DOHH2 (cell line): ENCODE measurements around the gene USH2A.

ENCODE experiments used
- EZH2phosphoT487 ChIP-seq: fragments of 200-600 bp; sonication (generic); IDR thresholded peaks from 2 replicates; pipeline ENCODE4 v1.6.1; 2017; ENCODE audit warnings: borderline replicate concordance, mild to moderate bottlenecking, antibody characterized with exemption, low read length, moderate library complexity, mixed read lengths
- TF ChIP-seq, protein P1 (sequence below): fragments of 200-600 bp; sonication (generic); IDR thresholded peaks from one replicate; pipeline ENCODE4 v1.5.1; 2014; ENCODE audit warnings: antibody characterized with exemption, mild to moderate bottlenecking, low read depth, low read length; ENCODE audit not compliant: poor library complexity, severe bottlenecking

DNA sequence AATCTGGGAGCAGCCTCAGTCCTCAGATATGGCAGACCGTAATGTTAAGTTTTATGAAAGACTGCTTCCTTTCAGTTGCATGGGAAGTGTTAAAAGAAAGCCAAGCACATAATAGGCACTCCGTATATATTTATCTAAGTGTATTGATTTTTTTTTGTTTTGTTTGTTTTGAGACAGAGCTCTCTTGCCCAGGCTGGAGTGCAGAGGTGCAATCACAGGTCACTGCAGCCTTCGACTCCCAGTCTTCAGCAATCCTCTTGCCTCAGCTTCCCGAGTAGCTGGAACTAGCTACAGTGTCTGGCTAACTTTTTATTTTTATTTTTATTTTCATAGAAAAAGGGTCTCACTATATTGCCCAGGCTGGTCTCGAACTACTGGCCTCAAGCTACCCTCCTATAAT, 341.8 kb downstream of the USH2A start:
- TF ChIP-seq, protein P1, sequence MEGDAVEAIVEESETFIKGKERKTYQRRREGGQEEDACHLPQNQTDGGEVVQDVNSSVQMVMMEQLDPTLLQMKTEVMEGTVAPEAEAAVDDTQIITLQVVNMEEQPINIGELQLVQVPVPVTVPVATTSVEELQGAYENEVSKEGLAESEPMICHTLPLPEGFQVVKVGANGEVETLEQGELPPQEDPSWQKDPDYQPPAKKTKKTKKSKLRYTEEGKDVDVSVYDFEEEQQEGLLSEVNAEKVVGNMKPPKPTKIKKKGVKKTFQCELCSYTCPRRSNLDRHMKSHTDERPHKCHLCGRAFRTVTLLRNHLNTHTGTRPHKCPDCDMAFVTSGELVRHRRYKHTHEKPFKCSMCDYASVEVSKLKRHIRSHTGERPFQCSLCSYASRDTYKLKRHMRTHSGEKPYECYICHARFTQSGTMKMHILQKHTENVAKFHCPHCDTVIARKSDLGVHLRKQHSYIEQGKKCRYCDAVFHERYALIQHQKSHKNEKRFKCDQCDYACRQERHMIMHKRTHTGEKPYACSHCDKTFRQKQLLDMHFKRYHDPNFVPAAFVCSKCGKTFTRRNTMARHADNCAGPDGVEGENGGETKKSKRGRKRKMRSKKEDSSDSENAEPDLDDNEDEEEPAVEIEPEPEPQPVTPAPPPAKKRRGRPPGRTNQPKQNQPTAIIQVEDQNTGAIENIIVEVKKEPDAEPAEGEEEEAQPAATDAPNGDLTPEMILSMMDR = no peak
- no peak for TF ChIP-seq EZH2phosphoT487
